Activated gamma-delta T cell treated with Interleukin-2 at 50 U/mL for 16 hours (primary cell): ENCODE results near the gene ALDH3B1.

Source experiments
- DNase-seq: peaks from one replicate; pipeline ENCODE4 v3.0.0-alpha.2; 2020

Gene ALDH3B1

GRCh38 chr11:68032997-68033707 is 23.0 kb downstream of the ALDH3B1 start:
- DNase-seq = no peak

GRCh38 chr11:68033708-68034045 is 23.6 kb downstream of the ALDH3B1 start:
- DNase-seq = no peak

GRCh38 chr11:68035266-68035876 is 25.2 kb downstream of the ALDH3B1 start:
- no peak for DNase-seq

GRCh38 chr11:68036141-68036716 is 26.1 kb downstream of the ALDH3B1 start:
- no peak for DNase-seq

GRCh38 chr11:68036717-68037239 is 26.7 kb downstream of the ALDH3B1 start:
- no peak for DNase-seq

- no peak for DNase-seq
Observed at GRCh38 chr11:68037411-68038225, 27.5 kb downstream of the ALDH3B1 start.

- no peak for DNase-seq
Observed at GRCh38 chr11:68038226-68038717, 28.1 kb downstream of the ALDH3B1 start.

GRCh38 chr11:68038718-68039525 is 28.8 kb downstream of the ALDH3B1 start, which contains the start of gene TCIRG1:
Gene TCIRG1 (plus strand): TSS chr11:68039025. CDS start chr11:68041272, 2,247 bp downstream.
- DNase-seq = peak; percentile 40

- no peak for DNase-seq
Observed at GRCh38 chr11:68039526-68040086, 29.5 kb downstream of the ALDH3B1 start.

- peak; percentile 32 for DNase-seq
Observed at GRCh38 chr11:68040101-68040956, 30.2 kb downstream of the ALDH3B1 start.

- DNase-seq = no peak
Observed at GRCh38 chr11:68040957-68041591, 30.9 kb downstream of the ALDH3B1 start.

- DNase-seq = no peak
Observed at GRCh38 chr11:68041617-68042218, 31.6 kb downstream of the ALDH3B1 start.

- DNase-seq = no peak
Observed at GRCh38 chr11:68042219-68043028, 32.3 kb downstream of the ALDH3B1 start.

- DNase-seq = no peak
Observed at GRCh38 chr11:68043029-68043348, 32.9 kb downstream of the ALDH3B1 start.

GRCh38 chr11:68043349-68044144 is 33.4 kb downstream of the ALDH3B1 start:
- no peak for DNase-seq

GRCh38 chr11:68044145-68044813 is 34.2 kb downstream of the ALDH3B1 start:
- DNase-seq = no peak

GRCh38 chr11:68044898-68045351 is 34.8 kb downstream of the ALDH3B1 start:
- no peak for DNase-seq
